ENCODE results near the gene SETD2.
"Not testable (repeated sequence)": the region's sequence is repeated elsewhere in the genome, so short reads cannot be mapped to it uniquely, and the experiment has no call there.

Gene SETD2, protein sequence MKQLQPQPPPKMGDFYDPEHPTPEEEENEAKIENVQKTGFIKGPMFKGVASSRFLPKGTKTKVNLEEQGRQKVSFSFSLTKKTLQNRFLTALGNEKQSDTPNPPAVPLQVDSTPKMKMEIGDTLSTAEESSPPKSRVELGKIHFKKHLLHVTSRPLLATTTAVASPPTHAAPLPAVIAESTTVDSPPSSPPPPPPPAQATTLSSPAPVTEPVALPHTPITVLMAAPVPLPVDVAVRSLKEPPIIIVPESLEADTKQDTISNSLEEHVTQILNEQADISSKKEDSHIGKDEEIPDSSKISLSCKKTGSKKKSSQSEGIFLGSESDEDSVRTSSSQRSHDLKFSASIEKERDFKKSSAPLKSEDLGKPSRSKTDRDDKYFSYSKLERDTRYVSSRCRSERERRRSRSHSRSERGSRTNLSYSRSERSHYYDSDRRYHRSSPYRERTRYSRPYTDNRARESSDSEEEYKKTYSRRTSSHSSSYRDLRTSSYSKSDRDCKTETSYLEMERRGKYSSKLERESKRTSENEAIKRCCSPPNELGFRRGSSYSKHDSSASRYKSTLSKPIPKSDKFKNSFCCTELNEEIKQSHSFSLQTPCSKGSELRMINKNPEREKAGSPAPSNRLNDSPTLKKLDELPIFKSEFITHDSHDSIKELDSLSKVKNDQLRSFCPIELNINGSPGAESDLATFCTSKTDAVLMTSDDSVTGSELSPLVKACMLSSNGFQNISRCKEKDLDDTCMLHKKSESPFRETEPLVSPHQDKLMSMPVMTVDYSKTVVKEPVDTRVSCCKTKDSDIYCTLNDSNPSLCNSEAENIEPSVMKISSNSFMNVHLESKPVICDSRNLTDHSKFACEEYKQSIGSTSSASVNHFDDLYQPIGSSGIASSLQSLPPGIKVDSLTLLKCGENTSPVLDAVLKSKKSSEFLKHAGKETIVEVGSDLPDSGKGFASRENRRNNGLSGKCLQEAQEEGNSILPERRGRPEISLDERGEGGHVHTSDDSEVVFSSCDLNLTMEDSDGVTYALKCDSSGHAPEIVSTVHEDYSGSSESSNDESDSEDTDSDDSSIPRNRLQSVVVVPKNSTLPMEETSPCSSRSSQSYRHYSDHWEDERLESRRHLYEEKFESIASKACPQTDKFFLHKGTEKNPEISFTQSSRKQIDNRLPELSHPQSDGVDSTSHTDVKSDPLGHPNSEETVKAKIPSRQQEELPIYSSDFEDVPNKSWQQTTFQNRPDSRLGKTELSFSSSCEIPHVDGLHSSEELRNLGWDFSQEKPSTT (N-terminal part only)

DNA sequence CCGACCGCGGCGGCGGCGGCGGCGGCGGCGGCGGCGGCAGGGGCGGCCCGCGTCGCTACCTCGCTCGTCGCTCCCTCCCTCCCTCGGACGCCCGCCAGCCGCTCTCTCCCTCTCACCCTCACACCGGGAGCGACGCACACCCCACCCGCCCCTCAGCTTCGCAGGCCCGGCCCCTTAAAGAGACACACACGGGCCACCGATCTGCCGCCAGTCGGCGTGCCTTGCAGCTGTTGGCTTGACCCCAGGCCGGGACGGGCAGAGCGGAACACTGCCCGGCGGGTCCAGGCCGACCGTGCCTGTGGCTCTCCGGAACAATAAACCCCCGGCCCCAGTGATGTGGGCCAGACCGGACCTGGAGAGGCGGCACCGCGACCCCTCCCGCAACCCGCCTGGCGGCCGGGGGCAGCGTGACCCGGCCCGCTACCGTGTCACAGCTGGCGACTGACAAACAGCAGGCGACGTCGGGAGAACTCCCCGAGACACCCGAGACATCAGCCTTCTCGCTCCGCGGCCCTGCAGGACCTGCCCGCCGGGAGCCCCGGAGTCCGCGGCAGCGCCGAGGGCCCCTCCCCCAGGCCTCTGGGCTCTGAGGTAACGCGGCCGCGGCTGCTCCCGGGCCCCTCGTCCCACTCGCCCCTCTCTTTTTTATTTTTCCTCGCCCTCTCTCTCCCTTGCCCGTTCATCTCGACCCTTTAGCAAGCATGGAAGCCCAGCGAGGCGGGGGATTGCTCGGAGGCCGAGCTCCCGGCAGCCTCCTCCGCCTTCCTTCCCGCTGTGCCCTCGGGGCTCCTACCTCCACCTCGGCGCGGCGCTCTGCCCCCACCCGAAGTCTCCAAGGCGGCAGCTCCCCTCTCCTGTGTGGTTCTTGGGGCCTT is at the start of gene SETD2:
Gene SETD2 (minus strand): TSS at position 107 of the 875 bp plus-strand sequence. CDS start 189 bp downstream, outside the sequence.
- Histone ChIP-seq H3K27ac (ENCODE audit: low read depth, low read length) (peak within 1 kb of the TSS; percentile 98), H3K9ac (ENCODE audit: low read length) (peak within 1 kb of the TSS; percentile 89), H3K36me3 (ENCODE audit: insufficient read depth, low read length) (no peaks in the 10 kb centered on the region), H3K4me1 (ENCODE audit: insufficient read depth, low read length) (peaks cover 41% of the 10 kb centered on the region), H3K4me3 (ENCODE audit: low read depth in 1 of 2, low read length in 2 of 2) (peak within 1 kb of the TSS; percentile 92 to 99), H3K9me3 (ENCODE audit: low read length) (no peaks in the 10 kb centered on the region), H3K27me3 (ENCODE audit: control insufficient read depth in 1 of 2, insufficient read depth in 2 of 2, low read length in 2 of 2) (no peaks in the 10 kb centered on the region)

DNA sequence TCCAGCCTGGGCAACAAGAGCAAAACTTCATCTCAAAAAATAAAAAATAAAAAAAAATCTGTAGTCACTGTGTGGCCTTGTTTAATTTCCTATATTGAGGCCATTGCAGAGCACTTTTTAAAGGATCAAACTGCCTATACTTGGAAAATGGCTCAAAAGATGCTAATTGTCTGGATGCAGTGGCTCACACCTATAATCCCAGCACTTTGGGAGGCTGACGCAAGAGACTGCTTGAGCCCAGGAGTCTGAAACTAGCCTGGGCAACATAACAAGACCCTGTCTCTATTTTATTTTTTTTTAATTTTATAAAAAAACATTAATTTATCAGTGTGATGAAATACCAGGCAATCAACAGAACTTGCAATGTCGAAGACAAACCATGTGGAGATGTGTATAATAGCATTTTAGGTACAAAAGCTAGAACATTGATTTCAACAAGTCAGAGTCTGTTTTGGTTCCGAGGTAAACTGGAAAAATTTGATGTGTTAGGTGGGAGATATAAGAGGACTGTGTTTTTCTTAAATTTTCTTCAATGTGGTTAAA is 47.0 kb upstream of the SETD2 start:
- Histone ChIP-seq H3K4me3 (ENCODE audit: low read depth in 1 of 2, low read length in 2 of 2) (no peak overlapping the region), H3K9me3 (ENCODE audit: low read length) (no peaks in the 10 kb centered on the region), H3K9ac (ENCODE audit: low read length) (no peak overlapping the region), H3K27me3 (ENCODE audit: control insufficient read depth in 1 of 2, insufficient read depth in 2 of 2, low read length in 2 of 2) (no peaks in the 10 kb centered on the region), H3K4me1 (ENCODE audit: insufficient read depth, low read length) (no peaks in the 10 kb centered on the region), H3K36me3 (ENCODE audit: insufficient read depth, low read length) (no peaks in the 10 kb centered on the region), H3K27ac (ENCODE audit: low read depth, low read length) (no peak overlapping the region)

DNA sequence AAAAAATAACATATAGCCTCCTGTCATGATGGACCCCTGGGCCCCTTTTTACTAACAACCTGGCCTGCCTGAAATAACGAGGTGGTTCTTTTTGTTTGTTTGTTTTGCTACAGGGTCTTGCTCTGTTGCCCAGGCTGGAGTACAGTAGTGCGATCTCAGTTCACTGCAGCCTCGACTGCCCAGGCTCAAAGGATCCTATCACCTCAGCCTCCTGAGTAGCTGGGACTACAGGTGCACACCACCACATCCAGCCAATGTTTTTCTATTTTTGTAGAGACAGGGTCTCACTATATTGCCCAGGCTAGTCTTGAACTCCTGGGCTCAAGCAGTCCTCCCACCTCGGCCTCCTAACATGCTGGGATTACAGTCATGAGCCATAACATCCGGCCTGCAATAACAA is 42.1 kb upstream of the SETD2 start:
- not testable (repeated sequence) for H3K9ac ChIP-seq (ENCODE audit: low read length); H3K36me3 ChIP-seq (ENCODE audit: insufficient read depth, low read length); H3K27me3 ChIP-seq (ENCODE audit: control insufficient read depth in 1 of 2, insufficient read depth in 2 of 2, low read length in 2 of 2); H3K9me3 ChIP-seq (ENCODE audit: low read length); H3K4me1 ChIP-seq (ENCODE audit: insufficient read depth, low read length); H3K27ac ChIP-seq (ENCODE audit: low read depth, low read length); H3K4me3 ChIP-seq (ENCODE audit: low read depth in 1 of 2, low read length in 2 of 2)

DNA sequence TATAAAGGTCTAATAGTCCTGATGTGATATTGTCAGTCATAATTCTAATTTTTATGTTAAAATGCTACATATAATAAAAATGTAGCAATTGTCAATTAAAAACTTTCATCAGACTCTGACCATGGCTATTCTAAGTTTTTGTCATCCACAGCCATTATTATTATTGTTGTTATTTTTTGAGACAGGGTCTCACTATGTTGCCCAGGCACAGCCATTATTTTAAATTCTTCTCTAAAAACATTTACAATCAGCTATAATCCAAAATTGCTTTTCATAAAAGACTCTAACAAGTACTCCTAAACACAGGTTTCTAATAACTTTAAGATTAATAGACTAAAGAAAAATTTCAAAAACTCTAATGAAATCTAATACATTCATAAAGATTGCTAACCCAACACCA is 41.0 kb upstream of the SETD2 start:
- Histone ChIP-seq H3K9ac (ENCODE audit: low read length) (no peak overlapping the region), H3K36me3 (ENCODE audit: insufficient read depth, low read length) (no peaks in the 10 kb centered on the region), H3K4me1 (ENCODE audit: insufficient read depth, low read length) (no peaks in the 10 kb centered on the region), H3K27me3 (ENCODE audit: control insufficient read depth in 1 of 2, insufficient read depth in 2 of 2, low read length in 2 of 2) (no peaks in the 10 kb centered on the region), H3K27ac (ENCODE audit: low read depth, low read length) (no peak overlapping the region), H3K9me3 (ENCODE audit: low read length) (no peaks in the 10 kb centered on the region), H3K4me3 (ENCODE audit: low read depth in 1 of 2, low read length in 2 of 2) (no peak overlapping the region)

DNA sequence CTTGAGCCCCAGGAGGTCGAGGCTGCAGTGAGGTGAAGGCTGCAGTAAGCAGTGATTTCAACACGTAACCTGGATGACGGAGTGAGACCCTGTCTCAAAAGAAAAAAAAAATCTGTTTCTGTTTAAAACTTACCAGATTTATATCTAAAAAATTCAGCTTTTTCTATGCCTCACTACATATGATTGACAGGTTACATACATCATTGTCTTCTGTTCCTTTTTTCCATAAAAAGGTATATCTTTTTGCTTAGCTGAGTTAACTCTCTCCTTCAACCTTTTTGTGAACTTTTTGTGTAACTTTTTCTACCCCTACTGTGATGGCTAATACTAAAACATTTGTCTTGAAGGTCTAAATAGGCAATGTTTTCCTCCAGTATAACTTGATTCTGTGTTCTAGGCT is 38.6 kb upstream of the SETD2 start:
- H3K9ac ChIP-seq (ENCODE audit: low read length): no peak overlapping the region
- no peaks in the 10 kb centered on the region for H3K36me3 ChIP-seq (ENCODE audit: insufficient read depth, low read length)
- H3K27ac ChIP-seq (ENCODE audit: low read depth, low read length): no peak overlapping the region
- H3K4me3 ChIP-seq (ENCODE audit: low read depth in 1 of 2, low read length in 2 of 2): no peak overlapping the region
- no peaks in the 10 kb centered on the region for H3K27me3 ChIP-seq (ENCODE audit: control insufficient read depth in 1 of 2, insufficient read depth in 2 of 2, low read length in 2 of 2)
- H3K9me3 ChIP-seq (ENCODE audit: low read length): no peaks in the 10 kb centered on the region
- no peaks in the 10 kb centered on the region for H3K4me1 ChIP-seq (ENCODE audit: insufficient read depth, low read length)

DNA sequence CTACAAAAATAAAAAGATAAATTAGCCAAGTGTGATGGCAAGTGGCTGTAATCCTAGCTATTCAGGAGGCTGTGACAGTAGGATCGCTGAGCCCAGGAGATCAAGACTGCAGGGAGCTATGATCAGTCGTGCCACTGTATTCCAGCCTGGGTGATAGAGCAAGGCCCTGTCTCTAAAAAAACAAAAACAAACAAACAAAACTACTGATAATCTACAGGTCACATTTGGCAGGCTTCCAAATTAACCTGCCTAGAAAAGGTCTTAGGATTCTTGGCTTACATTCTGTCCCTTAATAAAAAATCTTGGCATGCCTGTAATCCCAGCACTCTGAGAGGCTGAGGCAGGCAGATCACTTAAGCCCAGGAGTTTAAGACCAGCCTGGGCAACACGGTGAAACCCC is 33.4 kb upstream of the SETD2 start:
- H3K4me1 ChIP-seq (ENCODE audit: insufficient read depth, low read length): no peaks in the 10 kb centered on the region
- H3K36me3 ChIP-seq (ENCODE audit: insufficient read depth, low read length): no peaks in the 10 kb centered on the region
- H3K27me3 ChIP-seq (ENCODE audit: control insufficient read depth in 1 of 2, insufficient read depth in 2 of 2, low read length in 2 of 2): no peaks in the 10 kb centered on the region
- no peak overlapping the region for H3K4me3 ChIP-seq (ENCODE audit: low read depth in 1 of 2, low read length in 2 of 2)
- no peak overlapping the region for H3K9ac ChIP-seq (ENCODE audit: low read length)
- H3K9me3 ChIP-seq (ENCODE audit: low read length): no peaks in the 10 kb centered on the region
- no peak overlapping the region for H3K27ac ChIP-seq (ENCODE audit: low read depth, low read length)

DNA sequence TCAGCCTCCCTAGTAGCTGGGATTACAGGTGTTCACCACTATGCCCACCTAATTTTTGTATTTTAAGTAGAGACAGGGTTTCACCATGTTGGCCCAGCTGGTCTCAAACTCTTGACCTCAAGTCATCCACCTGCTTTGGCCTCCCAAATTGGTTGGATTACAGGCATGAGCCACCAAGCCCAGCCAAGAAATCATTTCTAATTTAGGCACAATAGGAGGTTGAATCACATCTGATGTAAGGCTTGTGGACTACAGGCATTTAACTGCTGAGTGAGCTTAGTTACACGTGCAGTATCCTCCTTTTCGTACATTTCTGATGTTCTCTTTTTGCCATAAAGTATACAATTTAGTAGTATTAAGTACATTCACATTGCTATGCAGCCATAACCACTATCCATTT is 31.1 kb upstream of the SETD2 start:
- H3K27me3 ChIP-seq (ENCODE audit: control insufficient read depth in 1 of 2, insufficient read depth in 2 of 2, low read length in 2 of 2): no peaks in the 10 kb centered on the region
- H3K4me1 ChIP-seq (ENCODE audit: insufficient read depth, low read length): no peaks in the 10 kb centered on the region
- no peaks in the 10 kb centered on the region for H3K9me3 ChIP-seq (ENCODE audit: low read length)
- H3K4me3 ChIP-seq (ENCODE audit: low read depth in 1 of 2, low read length in 2 of 2): no peak overlapping the region
- H3K27ac ChIP-seq (ENCODE audit: low read depth, low read length): no peak overlapping the region
- no peak overlapping the region for H3K9ac ChIP-seq (ENCODE audit: low read length)
- H3K36me3 ChIP-seq (ENCODE audit: insufficient read depth, low read length): no peaks in the 10 kb centered on the region

DNA sequence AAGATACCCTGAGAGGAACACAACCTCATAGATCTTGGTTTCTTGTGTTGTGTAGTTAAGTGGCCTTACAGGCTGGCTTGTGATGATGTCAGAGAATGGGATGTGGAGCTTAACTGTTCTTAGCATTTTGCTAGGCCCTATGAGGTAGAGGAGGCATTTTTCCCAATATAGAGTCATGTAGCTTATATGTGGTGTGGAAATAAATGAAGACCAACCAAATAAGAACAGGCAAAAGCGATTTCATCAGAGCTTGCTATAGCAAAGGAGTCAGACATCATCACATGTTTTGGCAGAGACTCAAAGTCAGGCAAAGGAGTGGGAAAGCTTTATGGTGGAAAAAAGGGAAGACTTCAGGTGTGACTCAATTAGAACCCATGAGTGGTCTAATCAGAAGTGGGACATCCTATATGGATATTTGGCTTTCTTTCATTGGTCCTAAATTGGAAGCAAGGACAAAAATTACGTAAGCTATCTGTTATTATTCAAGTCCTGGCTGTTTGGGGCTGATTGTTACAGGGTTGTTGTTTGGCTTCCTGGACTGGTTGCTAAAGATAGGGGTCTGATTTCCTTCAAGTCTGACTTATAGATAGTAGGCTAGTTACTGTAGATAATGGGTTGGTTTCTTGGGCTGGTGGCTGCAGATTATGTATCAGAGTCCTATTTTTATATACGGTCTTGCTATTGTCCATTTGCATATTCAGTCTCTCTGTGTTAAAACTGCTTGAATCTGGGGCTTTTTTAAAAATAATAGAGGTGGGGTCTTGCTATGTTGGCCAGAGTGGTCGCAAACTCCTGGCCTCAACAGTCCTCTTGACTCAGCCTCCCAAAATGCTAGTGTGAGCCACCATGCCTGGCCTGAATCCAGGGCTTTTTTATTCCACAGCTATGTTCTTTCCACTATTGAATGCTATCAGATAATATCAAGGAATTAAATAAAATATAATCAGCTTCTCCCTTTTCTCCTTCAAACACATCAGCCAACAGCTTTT is 30.3 kb upstream of the SETD2 start:
- Histone ChIP-seq H3K27me3 (ENCODE audit: control insufficient read depth in 1 of 2, insufficient read depth in 2 of 2, low read length in 2 of 2) (no peaks in the 10 kb centered on the region), H3K36me3 (ENCODE audit: insufficient read depth, low read length) (no peaks in the 10 kb centered on the region)

DNA sequence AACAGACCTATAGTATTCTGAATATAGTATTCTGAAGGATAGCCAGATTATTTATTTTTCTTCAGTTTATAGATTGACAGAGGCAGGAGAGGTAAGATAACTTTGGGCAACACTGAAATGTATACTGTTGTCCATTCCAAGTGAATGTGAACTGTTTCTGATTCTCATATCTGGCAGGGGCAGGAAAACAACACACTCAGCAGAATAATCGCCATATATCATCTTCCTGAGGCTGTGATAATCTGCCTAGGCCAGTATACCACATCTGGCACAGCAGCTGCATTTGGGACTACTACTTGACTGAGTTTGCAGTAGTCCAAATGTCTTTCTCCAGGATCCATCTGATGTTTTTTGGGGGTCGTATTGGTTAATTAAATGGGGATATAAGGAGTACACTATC is 22.4 kb upstream of the SETD2 start:
- no peak overlapping the region for H3K9ac ChIP-seq (ENCODE audit: low read length)
- no peak overlapping the region for H3K4me3 ChIP-seq (ENCODE audit: low read depth in 1 of 2, low read length in 2 of 2)
- no peaks in the 10 kb centered on the region for H3K4me1 ChIP-seq (ENCODE audit: insufficient read depth, low read length)
- no peaks in the 10 kb centered on the region for H3K9me3 ChIP-seq (ENCODE audit: low read length)
- H3K27me3 ChIP-seq (ENCODE audit: control insufficient read depth in 1 of 2, insufficient read depth in 2 of 2, low read length in 2 of 2): no peaks in the 10 kb centered on the region
- no peak overlapping the region for H3K27ac ChIP-seq (ENCODE audit: low read depth, low read length)
- no peaks in the 10 kb centered on the region for H3K36me3 ChIP-seq (ENCODE audit: insufficient read depth, low read length)

More for the DNA sequence above, 30.3 kb upstream of the SETD2 start:
- H3K4me3 ChIP-seq (ENCODE audit: low read depth in 1 of 2, low read length in 2 of 2): no peak overlapping the region
- H3K4me1 ChIP-seq (ENCODE audit: insufficient read depth, low read length): no peaks in the 10 kb centered on the region
- no peaks in the 10 kb centered on the region for H3K9me3 ChIP-seq (ENCODE audit: low read length)
- H3K9ac ChIP-seq (ENCODE audit: low read length): no peak overlapping the region
- no peak overlapping the region for H3K27ac ChIP-seq (ENCODE audit: low read depth, low read length)

DNA sequence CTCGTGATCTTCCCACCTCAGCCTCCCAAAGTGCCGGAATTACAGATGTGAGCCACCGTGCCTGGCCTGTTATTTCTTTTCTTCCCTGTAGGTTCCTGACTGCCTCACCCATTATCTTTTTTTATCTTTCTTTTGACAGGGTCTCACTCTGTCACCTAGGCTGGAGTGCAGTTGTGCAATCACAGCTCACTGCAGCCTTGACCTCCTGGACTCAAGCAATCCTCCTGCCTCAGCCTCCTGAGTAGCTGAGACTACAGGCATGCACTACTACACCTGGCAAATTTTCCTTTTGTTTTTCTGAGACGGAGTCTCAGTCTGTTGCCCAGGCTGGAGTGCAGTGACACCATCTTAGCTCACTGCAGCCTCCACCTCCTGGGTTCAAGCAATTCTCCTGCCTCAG is 17.8 kb upstream of the SETD2 start:
- H3K4me1 ChIP-seq (ENCODE audit: insufficient read depth, low read length); H3K9me3 ChIP-seq (ENCODE audit: low read length); H3K36me3 ChIP-seq (ENCODE audit: insufficient read depth, low read length); H3K27ac ChIP-seq (ENCODE audit: low read depth, low read length); H3K9ac ChIP-seq (ENCODE audit: low read length); H3K4me3 ChIP-seq (ENCODE audit: low read depth in 1 of 2, low read length in 2 of 2); H3K27me3 ChIP-seq (ENCODE audit: control insufficient read depth in 1 of 2, insufficient read depth in 2 of 2, low read length in 2 of 2): not testable (repeated sequence)

Measured in muscle layer of colon (tissue), 2 donors.